Central memory CD8-positive, alpha-beta T cell (primary cell): ENCODE results near the gene TPBG.

ENCODE experiments used
- ATAC-seq: fragments of 150-1000 bp; cut with Tn5 transposase; replicated peaks from 2 replicates; pipeline ENCODE4 v1.10.0; 2022; ENCODE audit warnings: mild to moderate bottlenecking, moderate FRiP score, moderate number of reproducible peaks; ENCODE audit not compliant: poor library complexity, severe bottlenecking; ENCODE audit errors: extremely low read depth
- DNase-seq, 2 donors: peaks; one replicate each; pipeline ENCODE4 v3.0.0; 2021; ENCODE audit warnings: low spot score in 2 of 2
- H3K27ac Mint-ChIP-seq: one replicate; pipeline ENCODE4 v1.8.0; 2022; ENCODE audit warnings: low read depth, mild to moderate bottlenecking, moderate library complexity, mixed read lengths
- H3K27me3 Mint-ChIP-seq: one replicate; pipeline ENCODE4 v1.8.0; 2022; ENCODE audit warnings: mixed read lengths
- H3K36me3 Mint-ChIP-seq: one replicate; pipeline ENCODE4 v1.8.0; 2022; ENCODE audit warnings: mild to moderate bottlenecking, moderate library complexity, mixed read lengths; ENCODE audit not compliant: insufficient read depth
- H3K4me1 Mint-ChIP-seq: one replicate; pipeline ENCODE4 v1.8.0; 2022; ENCODE audit warnings: mixed read lengths
- H3K4me3 Mint-ChIP-seq: one replicate; pipeline ENCODE4 v1.8.0; 2022; ENCODE audit warnings: mild to moderate bottlenecking, moderate library complexity, mixed read lengths
- H3K9me3 Mint-ChIP-seq: one replicate; pipeline ENCODE4 v1.8.0; 2022; ENCODE audit warnings: mixed read lengths

Gene TPBG

GRCh38 chr6:82362878-82363427, 664 bp upstream of the TPBG start:
- H3K4me1 Mint-ChIP-seq: peaks cover 26% of the 10 kb centered on the region
- no peaks in the 10 kb centered on the region for H3K9me3 Mint-ChIP-seq
- DNase-seq: no peak
- no peaks in the 10 kb centered on the region for H3K36me3 Mint-ChIP-seq
- no peak overlapping the region for H3K27ac Mint-ChIP-seq
- H3K4me3 Mint-ChIP-seq: peak overlapping the region; percentile 81
- ATAC-seq: no peak
- H3K27me3 Mint-ChIP-seq: peaks cover 77% of the 10 kb centered on the region

- H3K27ac Mint-ChIP-seq: no peak overlapping the region
- H3K27me3 Mint-ChIP-seq: peaks cover 68% of the 10 kb centered on the region
Measured at GRCh38 chr6:82364087-82365015, 734 bp downstream of the TPBG start.

GRCh38 chr6:82365016-82365795, 1.6 kb downstream of the TPBG start:
- peak overlapping the region; percentile 81 for H3K4me3 Mint-ChIP-seq
- no peak overlapping the region for H3K27ac Mint-ChIP-seq
- DNase-seq (no peak), ATAC-seq (no peak)
- H3K36me3 Mint-ChIP-seq: no peaks in the 10 kb centered on the region
- peaks cover 63% of the 10 kb centered on the region for H3K27me3 Mint-ChIP-seq
- H3K9me3 Mint-ChIP-seq: no peaks in the 10 kb centered on the region
- peaks cover 26% of the 10 kb centered on the region for H3K4me1 Mint-ChIP-seq

More at GRCh38 chr6:82364087-82365015, 734 bp downstream of the TPBG start:
- DNase-seq (no peak), ATAC-seq (peak; percentile 20)
- Mint-ChIP-seq H3K9me3 (no peaks in the 10 kb centered on the region), H3K4me3 (peak overlapping the region; percentile 81), H3K4me1 (peaks cover 26% of the 10 kb centered on the region), H3K36me3 (no peaks in the 10 kb centered on the region)

GRCh38 chr6:82367704-82368103, 4.1 kb downstream of the TPBG start:
- Mint-ChIP-seq H3K4me1 (peaks cover 26% of the 10 kb centered on the region), H3K36me3 (no peaks in the 10 kb centered on the region), H3K27me3 (peaks cover 38% of the 10 kb centered on the region), H3K27ac (no peak overlapping the region), H3K4me3 (no peak overlapping the region), H3K9me3 (no peaks in the 10 kb centered on the region)
- DNase-seq (no peak), ATAC-seq (no peak)

GRCh38 chr6:82370788-82371187, 7.2 kb downstream of the TPBG start:
- Mint-ChIP-seq H3K27ac (no peak overlapping the region), H3K9me3 (no peaks in the 10 kb centered on the region), H3K4me3 (no peak overlapping the region), H3K36me3 (no peaks in the 10 kb centered on the region), H3K27me3 (peaks cover 19% of the 10 kb centered on the region), H3K4me1 (peaks cover 3% of the 10 kb centered on the region)
- DNase-seq (no peak), ATAC-seq (no peak)

- H3K36me3 Mint-ChIP-seq: no peaks in the 10 kb centered on the region
- no peaks in the 10 kb centered on the region for H3K4me1 Mint-ChIP-seq
- H3K27me3 Mint-ChIP-seq: peaks cover 11% of the 10 kb centered on the region
- no peak for ATAC-seq
- no peak for DNase-seq
- H3K4me3 Mint-ChIP-seq: no peak overlapping the region
- H3K9me3 Mint-ChIP-seq: no peaks in the 10 kb centered on the region
- no peak overlapping the region for H3K27ac Mint-ChIP-seq
Measured at GRCh38 chr6:82371799-82372546, 8.4 kb downstream of the TPBG start.

- Mint-ChIP-seq H3K4me3 (no peak overlapping the region), H3K9me3 (no peaks in the 10 kb centered on the region), H3K4me1 (no peaks in the 10 kb centered on the region), H3K36me3 (no peaks in the 10 kb centered on the region), H3K27ac (no peak overlapping the region), H3K27me3 (peaks cover 17% of the 10 kb centered on the region)
- ATAC-seq (no peak), DNase-seq (no peak)
Measured at GRCh38 chr6:82372656-82373055, 9.0 kb downstream of the TPBG start.

GRCh38 chr6:82374516-82374915, 10.9 kb downstream of the TPBG start:
- Mint-ChIP-seq H3K27me3 (peaks cover 26% of the 10 kb centered on the region), H3K27ac (no peak overlapping the region), H3K36me3 (no peaks in the 10 kb centered on the region), H3K4me3 (no peak overlapping the region), H3K9me3 (no peaks in the 10 kb centered on the region), H3K4me1 (no peaks in the 10 kb centered on the region)
- ATAC-seq (no peak), DNase-seq (no peak)

GRCh38 chr6:82376636-82377035, 13.0 kb downstream of the TPBG start:
- Mint-ChIP-seq H3K27me3 (peaks cover 26% of the 10 kb centered on the region), H3K36me3 (no peaks in the 10 kb centered on the region), H3K9me3 (no peaks in the 10 kb centered on the region), H3K4me1 (no peaks in the 10 kb centered on the region), H3K4me3 (no peak overlapping the region), H3K27ac (no peak overlapping the region)
- ATAC-seq (no peak), DNase-seq (no peak)

- Mint-ChIP-seq H3K27ac (no peak overlapping the region), H3K4me1 (no peaks in the 10 kb centered on the region), H3K9me3 (no peaks in the 10 kb centered on the region), H3K4me3 (no peak overlapping the region), H3K36me3 (no peaks in the 10 kb centered on the region), H3K27me3 (peaks cover 18% of the 10 kb centered on the region)
- DNase-seq (no peak), ATAC-seq (no peak)
Measured at GRCh38 chr6:82380566-82381185, 17.1 kb downstream of the TPBG start.

GRCh38 chr6:82381278-82381677, 17.7 kb downstream of the TPBG start:
- Mint-ChIP-seq H3K9me3 (no peaks in the 10 kb centered on the region), H3K27me3 (peaks cover 18% of the 10 kb centered on the region), H3K4me1 (no peaks in the 10 kb centered on the region), H3K4me3 (no peak overlapping the region), H3K27ac (no peak overlapping the region), H3K36me3 (no peaks in the 10 kb centered on the region)
- DNase-seq (no peak), ATAC-seq (no peak)

GRCh38 chr6:82385102-82385501, 21.5 kb downstream of the TPBG start:
- no peak overlapping the region for H3K27ac Mint-ChIP-seq
- H3K27me3 Mint-ChIP-seq: no peaks in the 10 kb centered on the region
- H3K4me3 Mint-ChIP-seq: no peak overlapping the region
- ATAC-seq (no peak), DNase-seq (no peak)
- no peaks in the 10 kb centered on the region for H3K36me3 Mint-ChIP-seq
- no peaks in the 10 kb centered on the region for H3K4me1 Mint-ChIP-seq
- H3K9me3 Mint-ChIP-seq: no peaks in the 10 kb centered on the region
